Fibroblast of villous mesenchyme (primary cell): ENCODE measurements around the gene APOBEC3B. TPM values are rescaled to one million over a fixed set of nuclear protein-coding genes. Genes with fewer than 3 reads are reported as not detected.

ENCODE experiments used
- DNase-seq: peaks from one replicate; pipeline ENCODE4 v3.0.0-alpha.2; 2010; ENCODE audit warnings: low read depth
- H3K4me3 ChIP-seq: 2 replicates; pipeline ENCODE4 v1.5.1; 2011; ENCODE audit warnings: low read depth, mild to moderate bottlenecking, low read length
- total RNA-seq: library from RNA; depleted of rRNA; stranded (reverse); fragments of >200 nt; gene quantifications from 2 replicates; pipeline ENCODE4 v1.2.3, GENCODE V29; 2012
- TF ChIP-seq, protein P1 (sequence below): IDR thresholded peaks from 2 replicates; pipeline ENCODE4 v1.5.1; 2012; ENCODE audit warnings: low read depth, mild to moderate bottlenecking, low read length; ENCODE audit not compliant: insufficient read depth

Gene APOBEC3B
- total RNA-seq, 1 donor = 2.2 TPM

DNA sequence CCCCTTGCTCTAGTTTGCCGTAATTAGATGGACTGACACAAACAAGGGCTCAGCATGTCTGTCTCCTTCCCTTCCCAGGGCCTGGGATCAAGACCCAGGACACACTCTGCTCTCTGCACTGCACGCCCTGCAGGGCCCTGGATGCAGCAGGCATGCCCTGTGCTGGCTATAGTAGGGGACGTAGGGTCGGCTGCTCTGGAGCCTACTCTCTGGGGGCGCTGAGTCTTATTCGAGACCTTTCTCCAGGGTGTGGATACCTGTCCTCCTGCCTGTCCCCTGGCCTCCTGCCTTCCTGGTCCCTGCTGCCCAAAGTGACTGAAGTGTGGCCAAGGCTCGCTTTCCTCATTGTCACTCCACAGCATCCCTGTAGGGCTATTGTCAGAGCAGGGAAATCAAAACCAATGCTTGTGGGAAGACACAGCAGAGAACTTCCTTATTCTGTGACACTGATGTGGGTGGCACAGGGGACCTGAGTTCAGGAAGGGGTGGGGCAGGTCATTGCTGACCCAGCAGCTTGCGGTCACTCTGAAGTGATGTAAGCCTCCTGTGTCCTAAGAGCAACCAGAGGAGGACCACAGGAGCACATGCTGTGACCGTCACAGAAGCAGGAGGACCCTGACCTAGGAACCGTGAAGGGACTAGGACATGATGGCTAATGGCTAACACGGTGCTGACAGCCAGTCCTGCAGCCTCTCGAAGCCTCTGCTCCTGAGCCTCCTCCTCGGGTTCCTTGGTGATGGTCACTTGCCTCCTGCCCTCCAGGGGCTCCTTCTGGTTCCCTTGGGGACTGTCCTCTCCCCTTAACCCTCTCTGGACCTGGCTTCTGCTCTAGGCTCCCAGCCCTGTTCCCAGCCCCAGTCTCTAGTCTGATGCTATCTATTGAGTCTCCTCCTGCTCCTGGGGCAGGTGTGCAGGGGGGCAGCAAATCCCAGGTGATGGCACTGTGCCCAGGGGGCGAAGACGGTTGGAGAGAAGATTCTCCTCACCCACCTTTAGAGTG is 14.4 kb upstream of the APOBEC3B start:
- DNase-seq = no peak
- no peak overlapping the region for H3K4me3 ChIP-seq
- TF ChIP-seq, protein P1, sequence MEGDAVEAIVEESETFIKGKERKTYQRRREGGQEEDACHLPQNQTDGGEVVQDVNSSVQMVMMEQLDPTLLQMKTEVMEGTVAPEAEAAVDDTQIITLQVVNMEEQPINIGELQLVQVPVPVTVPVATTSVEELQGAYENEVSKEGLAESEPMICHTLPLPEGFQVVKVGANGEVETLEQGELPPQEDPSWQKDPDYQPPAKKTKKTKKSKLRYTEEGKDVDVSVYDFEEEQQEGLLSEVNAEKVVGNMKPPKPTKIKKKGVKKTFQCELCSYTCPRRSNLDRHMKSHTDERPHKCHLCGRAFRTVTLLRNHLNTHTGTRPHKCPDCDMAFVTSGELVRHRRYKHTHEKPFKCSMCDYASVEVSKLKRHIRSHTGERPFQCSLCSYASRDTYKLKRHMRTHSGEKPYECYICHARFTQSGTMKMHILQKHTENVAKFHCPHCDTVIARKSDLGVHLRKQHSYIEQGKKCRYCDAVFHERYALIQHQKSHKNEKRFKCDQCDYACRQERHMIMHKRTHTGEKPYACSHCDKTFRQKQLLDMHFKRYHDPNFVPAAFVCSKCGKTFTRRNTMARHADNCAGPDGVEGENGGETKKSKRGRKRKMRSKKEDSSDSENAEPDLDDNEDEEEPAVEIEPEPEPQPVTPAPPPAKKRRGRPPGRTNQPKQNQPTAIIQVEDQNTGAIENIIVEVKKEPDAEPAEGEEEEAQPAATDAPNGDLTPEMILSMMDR = no peak

DNA sequence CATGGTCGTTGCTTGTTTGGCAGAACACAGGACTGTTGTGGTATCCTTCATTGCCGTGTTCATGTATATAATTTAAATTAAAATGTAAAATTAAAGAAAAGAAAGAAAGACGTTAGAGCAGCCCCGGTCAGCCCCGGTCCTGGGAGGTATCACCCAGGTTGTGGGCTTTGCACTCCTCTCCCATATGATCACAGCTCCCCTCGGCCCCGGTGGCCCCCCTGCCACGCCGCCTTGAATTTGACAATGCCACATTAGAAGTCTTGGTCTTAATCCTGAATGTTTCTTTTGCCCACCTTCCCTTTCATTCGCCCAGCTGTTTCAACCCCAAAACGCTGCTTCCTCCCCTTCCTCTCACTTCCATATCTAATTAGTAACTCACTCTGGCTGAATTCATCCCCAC is 13.3 kb upstream of the APOBEC3B start:
- no peak for DNase-seq
- TF ChIP-seq, protein P1 = no peak
- H3K4me3 ChIP-seq = no peak overlapping the region

DNA sequence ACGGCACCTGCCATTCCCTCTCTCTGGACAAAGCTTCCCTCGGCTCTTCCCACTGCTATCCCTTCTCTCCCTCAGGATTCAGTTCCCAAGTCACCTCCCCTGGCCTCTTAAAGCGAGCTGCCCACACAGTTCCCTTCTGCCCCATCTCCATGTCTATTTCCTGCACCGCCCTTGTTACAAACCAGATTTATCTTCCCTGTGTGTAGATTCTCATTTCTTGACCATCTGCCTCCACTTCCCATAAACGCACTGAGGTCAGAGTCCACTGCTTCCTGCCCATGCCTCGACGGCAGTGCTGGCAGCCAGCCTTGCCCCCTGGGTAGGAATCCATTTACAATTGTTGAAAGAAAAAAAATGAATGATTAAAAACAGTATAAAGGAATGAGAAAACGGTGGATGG is 11.6 kb upstream of the APOBEC3B start:
- no peak for DNase-seq
- TF ChIP-seq, protein P1 = no peak
- H3K4me3 ChIP-seq = no peak overlapping the region

- TF ChIP-seq, protein P1 = no peak
- no peak for DNase-seq
These were observed 10.9 kb upstream of the APOBEC3B start for GRCh38 chr22:38971202-38971601.

GRCh38 chr22:38971791-38972190 is 10.4 kb upstream of the APOBEC3B start:
- H3K4me3 ChIP-seq = no peak overlapping the region
- TF ChIP-seq, protein P1 = no peak
- DNase-seq = no peak

More at GRCh38 chr22:38971202-38971601, 10.9 kb upstream of the APOBEC3B start:
- H3K4me3 ChIP-seq = no peak overlapping the region

GRCh38 chr22:38972558-38972957 is 9.6 kb upstream of the APOBEC3B start:
- no peak overlapping the region for H3K4me3 ChIP-seq
- TF ChIP-seq, protein P1 = no peak
- no peak for DNase-seq
